Gastrocnemius medialis (tissue), 4 donors: Measurements from ENCODE around the gene PIAS2. TPM values are rescaled to one million over a fixed set of nuclear protein-coding genes. Genes with fewer than 3 reads are reported as not detected.

Source experiments
- ATAC-seq, 2 donors: fragments of 150-250 bp; one replicate each; pipeline ENCODE4 v1.9.1; 2016
- DNase-seq, 2 donors: peaks; one replicate each; pipeline ENCODE4 v3.0.0-alpha.2; 2019
- H3K27ac ChIP-seq, 4 donors: fragments of 200-600 bp; sonication (generic); 1 replicate in 1 of 4; 2 replicates in 3 of 4; pipeline ENCODE4 v1.5.1; 2016 to 2018; ENCODE audit warnings: mild to moderate bottlenecking in 2 of 4, moderate library complexity in 1 of 4
- H3K27me3 ChIP-seq, 3 donors: fragments of 200-600 bp; sonication (generic) in 2 of 3; 1 replicate in 1 of 3; 2 replicates in 2 of 3; pipeline versions ENCODE4 v1.5.1 to v1.6.0; 2016 to 2019; ENCODE audit warnings: mild to moderate bottlenecking in 1 of 3, moderate library complexity in 1 of 3
- H3K36me3 ChIP-seq, 2 donors: fragments of 200-600 bp; sonication (generic) in 1 of 2; one replicate each; pipeline ENCODE4 v1.5.1; 2017 to 2018
- H3K4me1 ChIP-seq, 2 donors: fragments of 200-600 bp; sonication (generic) in 1 of 2; one replicate each; pipeline ENCODE4 v1.5.1; 2016 to 2017; ENCODE audit warnings: mild to moderate bottlenecking in 2 of 2
- H3K4me3 ChIP-seq, 4 donors: fragments of 200-600 bp; sonication (generic) in 3 of 4; 1 replicate in 1 of 4; 2 replicates in 3 of 4; pipeline ENCODE4 v1.5.1; 2016 to 2019; ENCODE audit warnings: mild to moderate bottlenecking in 2 of 4
- H3K9me3 ChIP-seq, 3 donors: fragments of 200-600 bp; sonication (generic) in 2 of 3; 1 replicate in 1 of 3; 2 replicates in 2 of 3; pipeline ENCODE4 v1.5.1; 2016 to 2019
- POLR2A ChIP-seq, 2 donors: fragments of 450-650 bp; IDR thresholded peaks; one replicate each; pipeline ENCODE4 v1.6.1; 2017; ENCODE audit warnings: antibody characterized with exemption in 2 of 2, mild to moderate bottlenecking in 2 of 2, moderate library complexity in 2 of 2
- in situ Hi-C, 4 donors: fragments of 200-750 bp; cut with MboI; loops; one replicate each; pipeline versions ENCODE4 v1.15.0 to v1.8.0; 2017; ENCODE audit warnings: low sequenced_read_pairs in 4 of 4
- intact Hi-C: fragments of 100-400 bp; cut with DNase I; formaldehyde crosslinking; loops from one replicate; pipeline ENCODE4 v1.15.1; 2023; ENCODE audit warnings: low total_unique reads
- total RNA-seq, 4 donors: library from RNA; depleted of rRNA; stranded (reverse); fragments of >200 nt; gene quantifications; one replicate each; pipeline versions ENCODE4 v1.1.0 to v1.2.3, GENCODE V29; 2016
- TF ChIP-seq, protein P1 (sequence below), 5 experiments: fragments of 450-650 bp in 3 of 5; fragments of 200-600 bp in 2 of 5; sonication (generic) in 2 of 5; IDR thresholded peaks in 4 of 5; conservative IDR thresholded peaks in 1 of 5; 1 replicate in 4 of 5; 2 replicates in 1 of 5; pipeline ENCODE4 v1.5.1; 2016 to 2019; ENCODE audit warnings: antibody characterized with exemption in 5 of 5, mild to moderate bottlenecking in 3 of 5, moderate library complexity in 3 of 5

Gene PIAS2
- total RNA-seq, 4 donors from 2014 or later: 14.9 to 41.2 (median 25.1) TPM

DNA sequence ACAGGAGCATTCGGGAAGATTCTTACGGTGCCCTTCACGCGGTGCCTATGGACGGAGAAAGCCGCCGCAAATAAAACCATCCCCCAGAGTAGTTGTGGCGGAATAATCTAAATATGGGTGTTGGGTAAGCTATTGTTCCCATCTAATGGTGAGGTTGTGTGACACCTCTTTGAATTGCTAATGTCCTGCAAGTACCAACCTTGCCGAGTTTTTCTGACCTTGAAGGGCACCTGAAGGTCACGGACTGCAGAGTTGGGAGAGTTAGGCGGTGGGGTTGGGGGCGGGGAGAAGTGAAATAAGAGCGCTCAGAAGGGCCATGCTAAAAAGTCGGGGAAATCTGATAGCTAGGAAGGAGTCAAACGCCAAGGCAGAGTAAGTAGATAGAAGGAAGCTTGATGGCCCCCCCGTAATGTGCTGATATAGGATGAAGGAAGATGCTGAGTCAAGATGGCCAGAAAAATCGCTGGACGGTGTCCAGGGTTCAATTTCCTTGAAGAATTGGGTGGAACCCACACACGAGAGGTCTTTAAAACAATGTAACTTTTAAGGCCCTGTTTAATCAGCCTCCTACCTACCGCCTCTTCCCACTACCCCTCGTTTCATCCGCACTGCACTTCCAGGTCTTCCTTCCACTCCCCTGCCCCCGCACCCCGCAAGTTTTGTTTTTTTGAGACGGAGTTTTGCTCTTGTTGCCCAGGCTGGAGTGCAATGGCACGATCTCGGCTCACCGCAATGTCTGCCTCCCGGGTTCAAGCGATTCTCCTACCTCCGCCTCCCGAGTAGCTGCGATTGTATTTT lies 695 bp upstream of the PIAS2 start:
- H3K9me3 ChIP-seq: no peaks in the 10 kb centered on the region
- intact Hi-C loops: loop anchor here (1.0 to 5.0 kb wide), 3 partner anchors 21 to 161 kb away; partner anchors contain the start of gene ST8SIA5
- peaks cover 30 to 35% of the 10 kb centered on the region in 2 donors for H3K4me1 ChIP-seq
- peak; percentile 55 to 63 for ATAC-seq
- H3K27me3 ChIP-seq: no peaks in the 10 kb centered on the region
- peak; percentile 30 to 73 for DNase-seq
- H3K27ac ChIP-seq: peak overlapping the region; percentile 92 to 99 (median 96)
- TF ChIP-seq, protein P1, sequence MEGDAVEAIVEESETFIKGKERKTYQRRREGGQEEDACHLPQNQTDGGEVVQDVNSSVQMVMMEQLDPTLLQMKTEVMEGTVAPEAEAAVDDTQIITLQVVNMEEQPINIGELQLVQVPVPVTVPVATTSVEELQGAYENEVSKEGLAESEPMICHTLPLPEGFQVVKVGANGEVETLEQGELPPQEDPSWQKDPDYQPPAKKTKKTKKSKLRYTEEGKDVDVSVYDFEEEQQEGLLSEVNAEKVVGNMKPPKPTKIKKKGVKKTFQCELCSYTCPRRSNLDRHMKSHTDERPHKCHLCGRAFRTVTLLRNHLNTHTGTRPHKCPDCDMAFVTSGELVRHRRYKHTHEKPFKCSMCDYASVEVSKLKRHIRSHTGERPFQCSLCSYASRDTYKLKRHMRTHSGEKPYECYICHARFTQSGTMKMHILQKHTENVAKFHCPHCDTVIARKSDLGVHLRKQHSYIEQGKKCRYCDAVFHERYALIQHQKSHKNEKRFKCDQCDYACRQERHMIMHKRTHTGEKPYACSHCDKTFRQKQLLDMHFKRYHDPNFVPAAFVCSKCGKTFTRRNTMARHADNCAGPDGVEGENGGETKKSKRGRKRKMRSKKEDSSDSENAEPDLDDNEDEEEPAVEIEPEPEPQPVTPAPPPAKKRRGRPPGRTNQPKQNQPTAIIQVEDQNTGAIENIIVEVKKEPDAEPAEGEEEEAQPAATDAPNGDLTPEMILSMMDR (IDR thresholded peaks at IDR 0.05 in 4 of 5, conservative IDR thresholded peaks at IDR 0.05 in 1 of 5): no peak
- no peak for TF ChIP-seq POLR2A (IDR thresholded peaks at IDR 0.05)
- in situ Hi-C loops: no loop called here
- H3K4me3 ChIP-seq: peak overlapping the region; percentile 74 to 92 (median 80)
- H3K36me3 ChIP-seq: no peaks in the 10 kb centered on the region

GRCh38 chr18:46916551-46917107 lies 678 bp downstream of the PIAS2 start:
- Histone ChIP-seq H3K4me3 (peak overlapping the region; percentile 55 to 92 (median 80)), H3K27ac (peak overlapping the region; percentile 92 to 99 (median 96)), H3K4me1 (peaks cover 32 to 34% of the 10 kb centered on the region in 2 donors), H3K9me3 (no peaks in the 10 kb centered on the region), H3K36me3 (no peaks in the 10 kb centered on the region), H3K27me3 (no peaks in the 10 kb centered on the region)
- no peak for TF ChIP-seq POLR2A (IDR thresholded peaks at IDR 0.05)
- TF ChIP-seq, protein P1 (IDR thresholded peaks at IDR 0.05 in 4 of 5, conservative IDR thresholded peaks at IDR 0.05 in 1 of 5): no peak
- in situ Hi-C loops: no loop called here
- peak; percentile 36 to 51 for ATAC-seq
- intact Hi-C loops: loop anchor here (1.0 to 5.0 kb wide), 3 partner anchors 23 to 159 kb away; partner anchors contain the start of gene ST8SIA5
- peak in 1 of 2 donors; percentile 7 for DNase-seq

- Histone ChIP-seq H3K9me3 (no peaks in the 10 kb centered on the region), H3K27ac (peak overlapping the region; percentile 92 to 99 (median 96)), H3K36me3 (no peaks in the 10 kb centered on the region), H3K27me3 (no peaks in the 10 kb centered on the region), H3K4me1 (peaks cover 33 to 35% of the 10 kb centered on the region in 2 donors), H3K4me3 (peak overlapping the region; percentile 55 to 92 (median 80))
- no peak for TF ChIP-seq POLR2A (IDR thresholded peaks at IDR 0.05)
- TF ChIP-seq, protein P1 (IDR thresholded peaks at IDR 0.05 in 4 of 5, conservative IDR thresholded peaks at IDR 0.05 in 1 of 5): no peak
- no peak for DNase-seq
- intact Hi-C loops: loop anchor here (2.0 to 5.0 kb wide), 2 partner anchors 95 to 159 kb away; partner anchors contain the start of gene ST8SIA5
- in situ Hi-C loops: no loop called here
- no peak for ATAC-seq
Measured at GRCh38 chr18:46915800-46916550, 1.3 kb downstream of the PIAS2 start.

GRCh38 chr18:46910856-46911255 lies 6.5 kb downstream of the PIAS2 start:
- ATAC-seq (no peak), DNase-seq (no peak)
- H3K4me3 ChIP-seq: no peak overlapping the region
- intact Hi-C loops: no loop called here
- no peaks in the 10 kb centered on the region for H3K27me3 ChIP-seq
- no peak for TF ChIP-seq POLR2A (IDR thresholded peaks at IDR 0.05)
- TF ChIP-seq, protein P1 (IDR thresholded peaks at IDR 0.05 in 4 of 5, conservative IDR thresholded peaks at IDR 0.05 in 1 of 5): no peak
- peak overlapping the region in 2 of 4 donors; percentile 1 to 3 for H3K27ac ChIP-seq
- no peaks in the 10 kb centered on the region for H3K36me3 ChIP-seq
- in situ Hi-C loops: no loop called here
- H3K4me1 ChIP-seq: peaks cover 38 to 46% of the 10 kb centered on the region in 2 donors
- no peaks in the 10 kb centered on the region for H3K9me3 ChIP-seq
